Subcutaneous adipose tissue (tissue), 4 donors: ENCODE measurements around the gene HTR3C. TPM values are rescaled to one million over a fixed set of nuclear protein-coding genes. Genes with fewer than 3 reads are reported as not detected.

Source experiments
- CTCF ChIP-seq: fragments of 450-650 bp; IDR thresholded peaks from one replicate; pipeline ENCODE4 v1.5.1; 2016; ENCODE audit warnings: low read depth, mild to moderate bottlenecking, control low read depth, antibody characterized with exemption, moderate library complexity
- total RNA-seq, 4 donors: library from RNA; depleted of rRNA; stranded (reverse); fragments of >200 nt; gene quantifications; one replicate each; pipeline ENCODE4 v1.1.0, GENCODE V29; 2016

The HTR3C gene
- total RNA-seq, 4 donors from 2014 or later = not detected

GRCh38 chr3:184067573-184068055 is 14.8 kb downstream of the HTR3C start:
- no peak for TF ChIP-seq CTCF

DNA sequence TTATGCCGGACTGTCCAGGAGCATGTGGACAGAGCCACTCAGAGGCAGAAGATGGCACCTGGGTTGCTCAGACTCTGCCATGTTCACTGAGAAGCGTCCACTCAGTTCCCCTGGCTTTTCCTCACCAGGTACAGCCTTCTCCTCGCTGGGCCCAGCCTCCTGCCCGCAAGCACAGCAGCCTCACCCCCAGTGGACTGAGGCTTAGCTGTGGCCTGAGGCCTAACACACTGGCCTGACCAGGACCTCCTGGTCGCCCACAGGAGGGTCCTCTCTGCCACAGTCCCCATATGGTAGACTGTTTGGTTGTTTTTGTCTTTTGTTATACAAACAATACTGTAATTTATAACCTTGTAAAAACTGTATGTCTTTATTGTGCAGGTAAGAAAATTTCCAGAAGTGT is 15.5 kb downstream of the HTR3C start:
- TF ChIP-seq CTCF = no peak

DNA sequence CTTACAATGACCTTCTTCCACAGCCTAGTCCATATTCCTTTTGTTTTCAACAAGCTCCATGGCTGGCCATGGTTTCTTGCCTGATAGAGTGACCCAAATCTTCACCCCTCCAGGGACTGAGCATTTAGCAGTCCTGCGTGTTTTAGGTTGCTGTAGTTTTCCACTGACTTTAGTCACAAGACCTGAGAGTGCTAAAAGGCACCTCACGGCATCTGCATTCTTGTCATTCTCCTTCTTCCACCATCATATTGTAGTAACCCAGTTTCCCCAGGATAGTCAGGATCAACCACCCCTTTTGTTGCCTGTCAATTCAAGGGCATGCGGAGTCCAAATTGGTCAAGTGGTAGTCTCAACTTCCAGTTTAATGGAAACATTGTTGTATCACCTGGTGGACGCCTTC is 20.8 kb downstream of the HTR3C start:
- TF ChIP-seq CTCF = no peak

- no peak for TF ChIP-seq CTCF
Measured at GRCh38 chr3:184075901-184076300, 23.1 kb downstream of the HTR3C start.

- no peak for TF ChIP-seq CTCF
Measured at GRCh38 chr3:184077881-184078280, 25.0 kb downstream of the HTR3C start.

- no peak for TF ChIP-seq CTCF
Measured at GRCh38 chr3:184078851-184079250, 26.0 kb downstream of the HTR3C start.

DNA sequence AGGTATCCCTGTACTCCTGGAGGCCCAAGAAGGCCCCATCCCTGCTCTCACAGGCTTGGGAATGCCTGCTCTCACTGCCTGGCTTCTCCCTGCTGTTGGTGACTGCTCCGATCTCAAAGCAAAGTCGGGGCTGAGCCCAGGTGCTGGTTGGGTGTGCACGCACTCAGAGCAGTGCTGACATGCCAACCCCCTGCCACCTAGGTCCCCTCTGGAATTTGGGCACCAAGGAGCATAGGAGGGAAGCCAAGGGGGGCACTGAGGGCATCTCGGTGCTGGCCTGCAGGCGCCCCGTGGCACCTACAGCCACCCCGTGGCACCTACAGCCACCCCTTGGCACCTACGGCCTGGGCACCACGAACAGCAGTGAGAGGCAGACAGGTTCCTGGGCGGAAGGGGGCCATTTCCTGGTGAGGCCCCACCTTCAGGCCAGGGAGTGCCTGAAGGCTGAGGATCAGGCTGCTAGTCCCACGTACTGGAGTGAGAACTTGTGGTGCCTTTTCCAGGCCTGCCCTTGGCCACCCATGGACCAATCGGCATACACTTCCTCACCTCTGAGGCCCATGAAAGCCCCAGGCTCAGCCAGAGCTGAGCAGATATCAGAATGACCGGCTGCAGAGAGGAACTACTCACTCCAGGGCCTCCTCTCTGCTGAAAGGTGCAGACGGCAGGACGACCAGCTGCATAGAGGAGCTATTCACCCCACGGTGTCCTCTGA is 28.4 kb downstream of the HTR3C start:
- no peak for TF ChIP-seq CTCF
